GM18519 (cell line): ENCODE data around the gene SEMA3G.

Experiments used
- ATAC-seq: cut with Tn5 transposase; IDR thresholded peaks from one replicate; pipeline ENCODE4 v1.9.1; 2021; ENCODE audit warnings: mild to moderate bottlenecking, moderate library complexity; ENCODE audit not compliant: unreplicated experiment, low FRiP score

The SEMA3G gene

DNA sequence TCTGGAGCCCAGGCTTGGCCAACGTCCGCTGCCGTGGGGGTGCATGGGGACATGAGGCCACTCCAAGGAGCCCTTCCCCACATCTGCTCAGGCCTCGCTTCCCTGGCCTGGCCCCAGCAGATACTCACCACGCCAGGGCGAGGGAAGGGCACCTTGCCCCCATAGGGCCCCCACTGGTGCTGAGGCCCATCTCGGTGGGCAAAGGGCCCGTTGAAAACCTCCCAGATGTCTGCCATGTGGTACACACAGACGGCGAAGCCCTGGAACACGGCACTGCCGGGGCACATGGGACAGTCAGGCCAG is 4.7 kb downstream of the SEMA3G start:
- ATAC-seq = no peak

DNA sequence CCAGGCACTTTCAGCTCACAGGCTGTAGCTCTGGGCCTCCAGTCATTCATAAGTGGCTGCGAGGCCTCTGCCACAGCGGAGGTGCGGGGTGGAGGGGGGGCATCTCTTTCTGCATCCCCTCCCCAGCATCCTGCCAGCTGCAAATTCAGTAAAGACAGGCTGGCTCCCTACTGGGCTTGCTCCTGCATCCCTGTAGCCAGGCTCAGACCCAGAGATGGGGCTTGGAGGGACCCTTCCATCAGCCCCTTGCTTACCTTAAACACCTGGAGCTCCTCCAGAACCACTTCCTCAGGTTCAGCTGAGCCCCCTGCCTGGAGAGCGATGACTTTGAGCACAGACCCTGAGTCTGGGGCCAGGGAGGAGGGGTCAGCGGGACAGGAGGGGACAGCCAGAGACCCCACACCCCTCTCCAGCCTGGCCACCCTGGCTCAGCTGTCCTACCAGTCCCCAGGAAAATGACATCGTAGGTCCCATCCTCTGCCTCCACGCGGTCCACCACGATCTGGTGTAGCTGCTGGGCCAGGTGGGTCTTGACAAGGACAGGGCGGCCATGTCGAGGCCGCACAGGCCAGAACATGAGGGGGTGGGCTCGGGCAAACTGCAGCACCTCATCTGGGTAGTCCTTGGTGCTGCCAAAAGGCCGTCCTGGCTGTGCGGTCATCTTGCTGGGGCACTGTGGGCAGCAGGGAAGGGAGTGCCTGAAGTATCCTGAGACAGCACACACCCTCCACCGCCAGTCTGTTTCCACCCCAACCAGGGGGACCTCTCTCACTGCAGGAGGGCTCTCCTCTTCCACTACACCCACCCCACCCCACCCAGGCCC is 5.3 kb downstream of the SEMA3G start:
- ATAC-seq = no peak

DNA sequence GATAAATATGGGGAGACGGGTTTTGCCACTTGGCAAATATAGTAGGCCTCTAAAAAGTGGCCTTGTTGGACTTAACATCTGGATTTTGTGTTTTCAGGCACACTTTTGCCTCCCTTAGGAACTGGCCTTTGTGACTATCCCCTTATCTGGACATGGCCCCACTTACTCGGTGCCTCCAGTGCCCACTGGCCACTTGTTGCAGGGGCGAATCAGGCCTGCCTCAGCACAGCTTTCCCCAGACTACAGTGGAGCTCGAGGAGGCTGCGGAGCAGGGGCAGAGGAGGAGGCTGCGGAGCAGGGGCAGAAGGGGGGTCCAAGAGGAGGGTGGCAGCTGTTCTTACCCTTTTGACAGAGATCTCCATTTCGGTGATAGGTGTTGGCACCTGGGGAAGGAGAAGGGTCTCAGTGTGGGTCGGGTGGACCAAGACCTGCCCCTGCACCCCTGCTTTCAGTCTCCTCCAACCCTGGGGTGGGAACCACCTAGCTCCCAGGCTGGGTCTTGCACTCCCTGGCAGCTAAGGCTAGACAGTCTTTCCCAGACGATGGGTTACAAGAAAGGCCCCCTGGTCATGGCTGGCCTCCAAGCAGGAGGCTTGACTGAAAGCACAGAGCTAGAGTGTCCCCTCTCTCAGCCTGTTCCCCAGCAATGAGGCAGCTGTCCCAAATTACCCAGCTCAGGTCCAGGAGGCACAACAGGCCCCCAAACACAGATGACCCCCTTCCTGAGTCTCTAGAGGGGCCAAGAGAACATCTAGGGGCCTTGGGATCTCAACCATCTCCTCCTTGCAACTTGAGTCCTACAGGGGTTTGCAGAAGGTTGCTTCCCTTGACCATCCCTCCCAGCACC is 6.1 kb downstream of the SEMA3G start:
- ATAC-seq = no peak

DNA sequence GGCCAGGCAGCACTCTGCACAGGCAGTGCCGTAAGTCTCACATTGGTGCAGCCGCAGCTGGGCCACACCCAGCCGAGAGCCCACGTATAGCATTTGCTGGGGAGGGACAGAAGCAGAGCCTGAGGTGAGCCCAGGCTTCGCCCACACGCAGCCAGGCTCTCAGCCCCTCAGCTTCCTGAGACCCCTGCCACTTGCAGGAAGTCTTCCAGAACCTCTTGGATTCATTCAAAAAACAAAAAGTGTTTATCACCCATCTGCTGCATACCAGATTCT is 6.9 kb downstream of the SEMA3G start:
- no peak for ATAC-seq

DNA sequence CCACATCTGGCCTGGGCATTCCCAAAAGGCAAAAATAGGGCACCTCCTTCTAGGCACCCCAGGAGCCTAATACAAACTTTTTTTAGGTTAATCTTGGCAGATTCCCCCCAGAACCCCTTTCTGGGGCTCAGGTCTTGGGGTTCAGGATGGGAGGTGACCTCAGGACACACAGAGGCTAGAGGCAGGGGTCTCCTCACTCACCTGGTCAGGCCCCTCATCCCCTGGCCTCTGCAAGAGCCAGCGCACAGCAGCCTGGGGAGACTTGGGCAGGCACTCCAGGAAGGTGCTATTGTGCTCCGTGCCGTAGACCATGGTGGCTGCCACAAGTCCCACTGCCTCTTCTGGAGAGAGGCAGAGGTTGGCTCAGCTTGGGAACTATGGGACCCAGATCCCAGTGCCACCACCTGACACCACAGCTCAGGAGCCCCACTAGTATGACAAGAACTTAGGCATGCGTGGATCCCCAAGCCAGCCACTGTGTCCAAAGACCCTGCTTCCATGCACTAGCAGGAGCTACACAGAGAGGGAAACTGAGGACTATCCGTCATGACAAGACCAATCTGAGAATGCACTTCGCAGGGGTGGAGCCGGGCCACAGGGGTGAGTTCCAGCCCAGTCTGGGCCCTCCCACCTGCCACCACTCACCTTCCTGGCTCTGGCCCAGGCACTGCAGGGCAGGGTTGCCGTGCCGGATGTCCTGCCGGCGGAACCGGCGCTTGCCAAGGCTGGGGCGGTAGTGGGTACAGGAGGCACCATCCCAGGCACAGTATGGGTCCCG is 7.4 kb downstream of the SEMA3G start:
- ATAC-seq = no peak

DNA sequence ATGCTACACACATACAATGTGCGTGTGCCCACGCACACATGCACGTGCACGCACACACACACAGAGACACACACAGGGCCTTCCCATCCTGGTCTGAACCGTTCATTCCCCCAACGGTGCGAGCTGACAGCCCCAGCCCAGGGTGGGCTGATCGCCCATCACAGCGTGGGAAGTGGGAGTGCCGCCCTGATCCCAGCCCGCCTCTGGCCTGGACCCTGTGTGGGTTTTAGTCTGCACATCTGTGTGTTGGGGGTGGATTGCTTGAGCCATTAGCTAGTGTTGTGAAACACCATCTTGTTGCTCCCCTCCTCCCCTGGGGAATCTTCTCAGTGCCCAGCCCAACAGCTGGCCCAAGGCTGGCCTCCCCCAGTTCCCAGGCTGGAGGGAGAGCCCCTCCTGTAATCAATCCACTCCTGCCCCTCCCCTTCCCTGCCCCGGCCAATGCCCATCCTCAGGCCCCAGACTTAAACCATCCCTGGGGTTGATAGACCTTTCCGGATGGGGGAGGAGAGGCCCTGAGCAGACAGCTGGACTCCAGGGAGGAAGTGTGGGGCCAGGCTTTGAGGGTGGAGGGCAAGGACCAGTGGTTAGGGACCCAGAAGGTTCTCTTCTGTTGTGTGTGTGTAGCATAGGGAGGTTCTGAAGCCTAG is 8.3 kb downstream of the SEMA3G start:
- no peak for ATAC-seq

DNA sequence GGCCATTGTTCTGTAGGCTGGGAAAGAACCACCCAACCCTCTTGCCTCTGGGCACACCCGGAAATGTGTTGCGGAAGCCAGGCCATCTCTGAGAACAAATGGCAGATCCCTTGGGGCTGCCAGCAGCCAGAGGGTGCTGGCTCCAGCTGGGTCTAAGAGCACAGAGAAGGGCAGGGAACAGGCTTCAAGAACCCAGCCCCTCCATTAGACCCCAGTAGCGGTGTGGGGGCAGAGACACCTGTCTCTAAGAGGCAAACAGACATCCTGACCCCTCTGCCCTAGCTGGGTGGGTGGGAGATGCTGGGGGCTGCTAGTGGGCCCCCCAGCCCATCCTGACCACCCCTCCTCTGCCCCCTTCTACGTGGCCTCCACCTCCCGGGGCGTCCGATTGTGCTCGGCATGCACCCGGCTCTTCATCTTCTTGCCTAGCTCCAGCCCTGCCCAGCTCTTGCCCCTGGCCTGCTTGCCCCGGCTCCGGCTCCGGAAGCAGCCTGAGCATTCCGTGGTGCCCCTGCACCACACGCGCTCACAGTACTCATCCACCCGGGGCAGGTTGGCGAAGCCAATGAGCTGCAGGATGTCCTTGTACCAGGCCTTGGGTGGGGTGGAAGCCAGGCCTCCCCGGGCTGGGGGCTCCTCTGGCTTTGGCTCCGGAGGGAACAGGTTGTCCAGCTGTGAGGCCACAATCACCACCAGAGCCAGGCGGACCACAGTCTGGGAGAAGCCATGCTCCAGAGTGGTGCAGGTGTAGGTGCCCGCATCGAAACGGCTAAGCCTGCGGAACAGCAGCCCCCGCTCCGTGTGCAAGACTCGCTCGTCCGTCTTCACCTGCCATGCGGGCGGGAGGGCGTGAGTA is 9.4 kb downstream of the SEMA3G start:
- ATAC-seq = no peak

DNA sequence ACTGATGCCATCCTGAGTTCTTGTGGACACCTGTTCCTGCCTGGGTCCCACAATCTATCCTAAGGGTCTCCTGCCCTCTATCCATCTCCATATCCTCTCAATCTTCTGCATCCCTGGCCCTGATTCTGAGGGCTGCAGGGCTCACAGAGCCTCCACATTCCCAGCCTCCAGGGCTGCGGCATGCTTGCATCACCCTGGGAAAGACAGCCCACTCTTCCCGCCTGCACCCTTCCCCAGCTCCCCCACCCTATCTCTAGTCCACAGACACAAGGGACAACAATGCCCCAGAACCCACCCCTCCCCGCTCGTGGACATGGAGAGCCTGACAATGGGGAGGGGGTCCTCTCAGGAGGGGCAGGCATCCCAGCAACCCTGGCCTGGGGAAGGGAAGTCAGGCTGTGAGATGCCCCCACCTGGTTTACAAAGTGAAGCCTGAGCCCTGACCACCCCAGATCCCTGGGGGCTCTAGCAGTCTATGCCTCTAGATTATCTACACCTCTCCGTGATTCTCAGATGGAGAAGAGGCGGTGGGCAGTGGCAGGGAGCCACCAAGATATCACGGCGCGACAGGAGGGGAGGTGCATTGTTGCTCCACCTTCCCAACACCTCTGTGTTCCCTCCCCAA is 10.3 kb downstream of the SEMA3G start:
- ATAC-seq = no peak

DNA sequence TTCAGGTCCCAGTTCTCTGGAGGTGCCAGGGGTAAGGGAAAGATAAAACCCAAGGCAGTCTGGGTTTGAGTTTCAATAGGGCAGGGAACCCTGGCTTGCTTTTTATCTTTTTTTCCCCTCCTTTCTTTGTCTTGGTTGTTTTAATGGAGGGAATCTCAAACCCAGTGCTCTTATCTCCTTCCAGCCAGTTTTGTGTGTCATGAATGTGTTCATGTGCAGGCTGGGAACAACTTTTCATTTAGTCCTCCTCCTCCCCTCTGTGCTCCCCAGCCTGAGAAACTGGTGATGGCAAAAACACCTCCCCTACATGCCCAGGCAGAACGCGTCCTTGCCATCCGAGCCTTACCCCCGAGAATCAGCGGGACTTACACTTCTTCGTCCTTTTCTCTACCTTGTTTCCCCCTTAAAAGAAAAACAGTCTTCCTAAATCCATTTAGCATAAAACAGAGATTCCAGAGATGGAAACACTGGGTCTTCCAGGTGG is 10.9 kb downstream of the SEMA3G start:
- no peak for ATAC-seq

DNA sequence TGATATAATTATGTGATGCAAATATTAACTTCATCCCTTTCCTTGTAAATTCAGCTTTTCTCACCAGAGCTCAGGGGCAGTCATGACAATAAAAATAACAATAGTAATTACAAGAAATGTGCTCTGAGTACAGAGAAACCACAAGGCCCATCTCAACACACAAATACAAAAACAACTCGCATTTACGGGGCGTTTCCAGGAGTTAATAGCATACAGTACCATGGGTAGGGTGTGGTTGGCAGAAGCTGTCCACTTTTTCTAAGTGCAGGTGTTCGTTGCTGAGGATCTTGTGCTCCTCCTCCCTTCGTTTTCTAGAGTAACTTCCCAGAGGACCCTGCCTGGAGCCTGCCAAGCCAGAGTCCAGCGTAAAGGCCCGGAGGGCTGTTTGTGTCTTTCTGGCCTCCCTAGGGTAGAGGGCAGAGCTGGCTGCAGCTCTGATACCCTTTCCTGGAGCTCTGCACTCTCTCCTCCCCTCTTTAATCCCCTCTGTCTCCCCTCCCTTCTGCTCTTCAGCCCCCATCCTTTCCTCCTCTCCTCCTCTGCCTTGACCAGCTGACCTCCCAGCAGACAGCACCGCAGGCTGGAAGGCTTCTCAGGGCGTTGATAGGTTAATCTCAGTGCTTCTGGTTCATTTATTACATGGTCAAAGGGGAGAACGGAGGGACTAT is 11.4 kb downstream of the SEMA3G start:
- ATAC-seq = no peak

DNA sequence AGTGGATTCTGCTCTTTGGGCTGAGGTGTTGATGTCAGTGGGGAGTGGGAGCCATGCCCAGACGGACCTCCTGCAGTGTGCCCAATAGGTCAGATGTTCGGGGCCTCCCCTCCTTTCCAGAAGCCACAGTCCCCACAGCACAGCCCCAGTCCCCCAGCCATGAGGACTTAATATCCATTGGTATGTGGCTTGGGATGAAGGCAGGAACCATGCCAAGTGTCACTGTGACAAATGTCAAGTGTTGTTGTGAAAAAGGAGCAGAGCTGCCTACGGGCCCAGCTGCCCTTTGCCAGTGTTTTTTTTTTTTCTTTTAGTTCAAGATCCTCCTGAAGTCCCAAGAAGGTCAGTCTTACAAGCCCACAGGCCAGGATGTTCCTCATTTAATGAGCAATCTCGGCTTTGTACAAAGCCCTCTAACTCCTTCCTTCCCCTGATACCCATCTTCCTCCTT is 12.2 kb downstream of the SEMA3G start:
- no peak for ATAC-seq

DNA sequence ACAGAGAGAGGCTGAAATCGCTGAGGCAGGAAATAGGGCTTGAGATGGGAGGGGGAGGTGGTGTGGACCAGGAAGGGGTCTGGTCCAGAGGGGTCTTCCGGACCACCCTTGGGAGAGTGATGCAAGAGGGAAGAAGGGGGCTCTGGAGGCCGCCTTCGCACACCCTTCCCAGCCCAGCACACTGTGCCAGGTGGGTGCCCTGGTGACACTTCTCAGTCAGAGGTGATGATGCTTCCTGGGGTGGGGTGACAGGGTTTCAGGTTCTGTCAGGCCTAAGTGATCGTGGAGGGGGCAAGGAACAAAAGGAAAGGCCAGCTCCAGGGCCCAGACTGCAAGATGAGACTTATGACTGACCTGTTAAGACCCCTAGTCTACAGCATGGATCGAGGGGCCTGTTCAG is 12.7 kb downstream of the SEMA3G start:
- ATAC-seq = no peak

DNA sequence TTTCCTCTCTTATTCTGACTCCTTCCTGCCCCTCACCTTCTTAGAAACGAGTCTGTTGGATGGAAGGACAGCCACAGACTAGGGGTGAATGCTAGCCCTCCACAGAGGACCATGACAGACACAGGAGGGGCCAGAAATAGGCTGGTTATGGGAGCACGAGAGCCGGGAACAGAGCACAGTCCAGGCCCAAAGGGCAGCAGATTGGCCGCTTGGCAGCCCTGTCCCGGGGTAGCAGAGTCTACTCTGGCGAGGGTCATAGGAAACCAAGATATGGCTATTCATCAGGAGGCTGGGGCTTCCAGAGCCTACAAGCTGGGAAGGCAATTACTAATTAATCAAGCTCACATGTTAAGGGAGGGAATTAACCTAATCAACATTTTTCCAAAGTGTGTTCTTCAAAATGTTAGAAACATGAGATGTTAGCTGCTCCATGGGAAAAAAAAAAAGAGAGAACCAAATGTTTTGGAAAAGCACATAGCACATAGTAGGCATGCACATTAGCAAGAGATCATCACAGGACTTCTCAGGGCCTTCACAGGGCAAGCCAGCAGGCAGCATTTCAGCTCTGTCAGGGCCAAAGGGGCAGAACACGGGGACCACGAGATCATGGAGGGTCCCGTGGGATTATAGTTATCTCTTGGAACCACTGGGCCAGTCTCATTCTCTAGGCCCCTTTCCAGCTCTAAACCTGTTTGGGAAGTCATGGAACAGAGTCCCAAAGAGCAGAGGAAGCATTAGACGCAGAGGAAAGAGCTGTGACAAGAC is 13.3 kb downstream of the SEMA3G start:
- ATAC-seq = no peak

DNA sequence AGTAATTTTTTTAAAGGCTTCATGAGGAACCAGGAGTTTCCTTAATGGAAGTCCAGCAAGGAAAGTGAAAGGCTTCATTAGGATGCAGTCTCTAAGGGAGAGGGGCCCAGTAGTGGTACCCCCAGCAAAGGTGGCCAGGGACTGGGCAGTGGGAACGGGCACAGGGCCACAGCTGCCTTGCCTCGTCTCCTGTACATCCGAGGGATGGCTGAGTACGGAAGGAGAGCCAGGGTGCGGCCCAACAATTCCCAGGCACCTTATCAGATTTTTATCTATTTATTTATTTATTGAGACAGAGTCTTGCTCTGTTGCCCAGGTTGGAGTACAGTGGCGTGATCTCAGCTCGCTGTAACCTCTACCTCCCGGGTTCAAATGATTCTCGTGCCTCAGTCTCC is 14.5 kb downstream of the SEMA3G start:
- no peak for ATAC-seq

DNA sequence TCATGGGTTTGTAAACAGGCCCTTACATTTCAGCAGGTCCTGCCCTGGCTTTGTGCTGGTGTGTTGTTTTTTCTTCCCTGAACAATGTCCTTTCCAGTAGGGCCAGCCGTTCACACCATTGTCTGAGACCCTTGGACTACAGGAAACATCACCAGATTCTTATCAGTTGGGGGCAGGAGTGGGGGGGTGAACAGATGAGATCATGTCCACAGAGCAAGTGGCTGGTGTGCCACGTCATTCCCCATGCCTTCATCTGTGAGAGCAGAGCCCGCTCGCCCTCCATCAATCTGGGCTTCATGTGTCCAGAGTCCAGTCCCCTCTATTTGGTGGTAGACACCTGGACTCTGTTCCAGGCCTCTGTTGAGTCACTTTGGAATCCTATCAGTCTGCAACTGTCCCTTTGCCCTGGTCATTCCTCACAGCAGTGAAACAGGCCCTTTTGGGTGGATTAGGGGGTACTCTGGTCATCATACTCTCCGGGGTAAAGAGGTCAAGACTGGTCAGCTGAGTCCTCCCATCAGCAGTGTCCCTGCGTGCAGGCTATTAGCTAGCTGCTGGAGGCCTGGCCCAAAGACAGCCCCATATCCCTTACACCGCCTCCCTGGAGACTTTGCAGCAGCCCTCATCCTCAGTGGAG is 15.0 kb downstream of the SEMA3G start:
- no peak for ATAC-seq

DNA sequence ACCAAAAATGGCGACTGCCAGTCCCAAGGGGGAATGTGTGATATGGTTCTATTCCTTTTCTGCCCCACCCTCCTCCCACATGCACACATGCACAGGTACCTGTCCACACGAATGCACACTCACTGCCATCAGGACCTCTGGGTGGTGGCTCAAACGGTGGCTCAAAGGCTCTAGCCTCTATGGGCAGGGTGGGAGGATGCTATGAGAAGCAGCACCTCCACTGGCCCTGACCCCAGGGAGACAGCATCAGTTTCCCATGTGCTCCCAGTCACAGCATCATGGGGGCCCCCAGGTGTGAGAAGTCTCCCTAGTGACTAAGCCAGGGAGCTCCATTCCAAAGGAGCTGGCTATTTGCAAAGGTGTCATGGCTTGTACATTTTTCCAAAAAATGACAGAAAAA is 15.9 kb downstream of the SEMA3G start:
- no peak for ATAC-seq

DNA sequence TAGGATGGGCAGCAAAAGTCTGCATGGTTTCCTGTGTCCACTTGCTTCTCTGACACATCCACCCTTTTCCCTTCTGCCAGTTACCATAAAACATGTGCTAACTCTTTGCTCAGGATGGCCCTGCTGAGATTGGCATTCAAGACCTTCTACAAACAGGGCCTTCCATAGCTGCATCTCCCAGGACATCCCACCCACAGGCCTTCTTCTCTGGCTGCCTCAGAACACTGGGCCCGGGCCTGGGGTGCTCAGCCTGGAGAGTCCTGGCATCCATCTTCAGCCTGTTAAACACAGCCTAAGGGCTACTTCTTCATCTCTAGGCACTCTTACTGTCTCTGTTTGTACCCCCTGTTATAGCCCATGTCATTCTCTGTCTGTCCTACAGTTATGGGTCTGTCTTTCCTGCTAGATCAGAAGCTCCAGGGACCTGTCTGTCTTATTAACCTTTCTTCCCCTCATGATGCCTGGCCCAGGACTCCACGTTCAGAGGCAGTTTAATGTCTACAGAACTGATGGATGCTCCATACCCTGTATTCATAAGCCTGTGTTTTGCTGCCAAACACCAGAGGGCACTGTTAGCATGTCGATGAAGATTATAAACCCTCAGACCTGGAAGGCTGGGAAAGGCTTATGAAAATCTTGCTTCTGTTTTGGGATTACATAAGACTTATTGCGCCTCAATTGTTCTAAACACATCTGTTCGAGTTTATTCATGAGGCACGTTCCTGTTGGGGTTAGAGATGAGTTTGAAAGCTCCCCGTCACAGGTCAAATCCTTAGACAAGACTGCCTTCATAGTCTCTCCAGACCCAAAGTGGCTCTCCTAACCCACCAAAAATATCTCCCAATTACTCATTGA is 16.5 kb downstream of the SEMA3G start:
- no peak for ATAC-seq
